CD4-positive, alpha-beta T cell treated with Interleukin-21 for 1 hour (primary cell): Measurements from ENCODE around the gene MAS1.

ENCODE experiments used
- DNase-seq: peaks from one replicate; pipeline ENCODE4 v3.0.0-alpha.2; 2020

MAS1 gene

DNA sequence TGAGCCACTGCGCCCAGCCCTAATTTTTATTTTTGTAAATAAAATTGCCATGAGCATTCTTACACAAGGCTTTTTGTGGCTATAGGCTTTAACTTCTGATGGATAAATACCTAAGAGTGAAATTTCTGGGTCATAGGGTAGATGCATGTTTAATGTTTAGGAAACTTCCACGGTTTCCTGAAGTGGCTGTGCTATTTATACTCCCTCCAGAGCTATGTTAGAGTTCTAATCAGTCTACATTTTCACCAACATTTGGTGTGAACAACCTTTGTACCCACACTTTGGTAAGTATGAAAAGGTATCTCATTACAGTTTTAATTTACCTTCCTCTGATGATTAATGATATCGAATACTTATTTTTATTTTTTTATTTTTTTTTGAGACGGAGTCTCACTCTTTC is 6.1 kb upstream of the MAS1 start:
- DNase-seq, result no peak

DNA sequence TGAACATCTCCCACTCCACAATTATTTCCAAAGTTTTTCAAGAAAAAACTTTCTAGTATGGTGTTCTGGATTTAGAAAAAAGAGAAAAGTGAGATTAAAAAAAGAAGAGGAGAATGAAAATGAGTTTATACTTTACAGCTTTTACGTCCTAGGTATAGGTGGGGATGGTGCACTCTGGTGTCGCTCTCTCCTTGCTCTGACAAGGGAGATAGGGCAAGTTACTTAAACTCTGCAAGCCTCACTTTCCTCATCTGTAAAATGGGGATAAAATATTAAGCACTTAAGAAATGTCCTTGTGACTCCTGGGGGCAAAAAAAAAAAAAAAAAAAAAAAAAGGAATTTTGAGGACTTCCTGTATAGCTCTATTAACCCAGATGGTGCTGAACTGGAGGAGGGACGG is 4.5 kb upstream of the MAS1 start:
- DNase-seq, result no peak

DNA sequence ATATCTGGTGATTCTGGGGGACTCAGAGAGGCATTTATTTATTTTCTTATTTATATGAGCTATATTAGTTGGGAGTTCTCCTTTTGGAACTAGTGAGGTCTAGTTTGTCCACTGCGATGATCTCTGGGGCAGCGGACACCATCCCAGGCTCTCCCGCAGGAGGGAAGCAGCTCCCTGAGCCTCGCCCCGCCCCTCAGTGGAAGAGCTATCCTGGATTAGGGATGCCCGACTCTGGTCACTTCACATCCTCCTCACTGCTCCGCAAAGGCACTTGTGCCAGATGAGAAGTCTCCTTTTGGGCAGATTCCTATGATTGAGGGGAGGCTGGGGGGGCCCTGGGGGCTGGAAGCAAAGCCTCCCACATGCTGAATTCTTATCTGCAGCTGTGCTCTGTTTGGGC is 3.6 kb upstream of the MAS1 start:
- DNase-seq, result no peak

DNA sequence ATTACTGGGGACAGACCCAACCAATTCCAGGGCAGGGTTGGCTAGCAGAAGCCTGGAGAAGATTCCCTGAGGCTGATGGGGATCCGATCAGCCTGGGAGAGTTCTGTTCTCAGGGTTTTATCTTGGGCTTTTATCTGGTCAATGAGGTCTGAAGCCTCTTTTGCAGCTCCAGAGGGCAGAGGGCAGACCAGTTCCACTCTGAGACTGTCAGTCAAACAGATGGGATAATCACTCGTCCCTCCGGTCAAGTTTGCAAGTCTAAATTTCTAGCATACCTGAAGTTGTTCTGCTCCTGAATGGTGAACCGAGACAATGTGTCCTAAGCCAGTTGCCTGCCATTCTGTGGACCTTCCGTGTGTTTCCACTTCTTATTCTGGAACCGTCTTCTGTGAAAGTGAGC is 3.0 kb upstream of the MAS1 start:
- no peak for DNase-seq

DNA sequence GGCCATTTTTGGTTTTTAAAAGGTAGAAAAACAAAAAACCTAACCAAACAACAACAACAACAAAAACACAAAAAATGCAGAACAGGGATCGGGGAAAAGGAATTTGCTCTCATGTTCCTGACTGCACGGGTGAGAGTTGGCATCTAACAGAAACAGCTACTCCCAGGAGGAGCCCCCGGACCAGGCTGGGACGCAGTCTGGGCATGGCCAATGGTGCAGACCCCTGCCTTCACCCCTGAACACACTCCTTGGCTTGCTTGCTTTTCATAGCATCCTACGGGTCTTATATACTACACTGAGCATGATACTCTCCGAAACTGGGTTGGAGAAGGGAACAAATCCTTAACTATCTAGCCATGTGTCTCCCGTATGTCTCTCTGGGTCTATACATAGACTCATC is 587 bp upstream of the MAS1 start:
- DNase-seq, result no peak

- no peak for DNase-seq
Measured at GRCh38 chr6:159892053-159892452, 1.3 kb downstream of the MAS1 start.

DNA sequence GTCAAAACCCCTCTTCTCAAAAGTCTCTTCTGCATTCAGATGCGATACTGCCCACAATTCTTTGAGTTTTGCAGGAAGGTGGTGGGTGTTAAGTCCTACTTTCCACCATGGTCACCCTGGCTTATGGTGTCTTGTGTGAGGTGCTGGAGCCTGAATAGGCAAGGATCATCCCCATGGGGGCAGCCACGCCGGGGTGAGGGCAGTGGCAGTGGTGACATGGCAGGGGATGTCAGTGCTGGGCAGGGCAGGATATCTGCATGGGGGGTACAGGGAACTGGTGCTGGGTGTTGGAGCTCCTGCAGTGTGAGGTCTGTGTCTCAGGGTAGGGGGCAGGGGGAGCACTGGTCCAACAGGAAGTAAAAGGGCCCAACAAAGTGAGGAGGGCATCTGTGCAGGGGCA is 2.3 kb downstream of the MAS1 start:
- DNase-seq, result no peak

GRCh38 chr6:159894991-159895390 is 4.2 kb downstream of the MAS1 start:
- no peak for DNase-seq

- no peak for DNase-seq
Measured at GRCh38 chr6:159897603-159898002, 6.8 kb downstream of the MAS1 start.

DNA sequence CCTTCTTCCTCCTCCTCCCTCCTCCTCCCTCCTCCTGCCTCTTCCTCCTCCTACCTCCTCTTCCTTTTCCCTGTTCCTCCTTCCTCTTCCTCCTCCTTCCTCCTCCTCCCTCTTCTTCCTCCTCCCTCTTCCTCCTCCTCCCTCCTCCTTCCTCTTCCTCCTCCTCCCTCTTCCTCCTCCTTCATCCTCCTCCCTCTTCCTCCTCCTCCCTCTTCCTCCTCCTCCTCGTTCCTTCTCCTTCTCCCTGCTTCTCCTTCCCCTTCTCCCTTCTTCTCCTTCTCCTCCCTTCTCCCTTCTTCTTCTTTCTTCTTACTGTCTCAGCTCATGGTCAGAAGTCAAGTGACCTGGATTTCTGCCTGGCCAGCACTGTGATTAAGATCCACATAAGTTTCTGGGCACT is 7.7 kb downstream of the MAS1 start:
- no peak for DNase-seq

- no peak for DNase-seq
Measured at GRCh38 chr6:159899994-159900745, 9.4 kb downstream of the MAS1 start.

GRCh38 chr6:159902620-159903019 is 11.8 kb downstream of the MAS1 start:
- DNase-seq, result no peak

GRCh38 chr6:159904497-159904911 is 13.7 kb downstream of the MAS1 start:
- DNase-seq, result no peak

DNA sequence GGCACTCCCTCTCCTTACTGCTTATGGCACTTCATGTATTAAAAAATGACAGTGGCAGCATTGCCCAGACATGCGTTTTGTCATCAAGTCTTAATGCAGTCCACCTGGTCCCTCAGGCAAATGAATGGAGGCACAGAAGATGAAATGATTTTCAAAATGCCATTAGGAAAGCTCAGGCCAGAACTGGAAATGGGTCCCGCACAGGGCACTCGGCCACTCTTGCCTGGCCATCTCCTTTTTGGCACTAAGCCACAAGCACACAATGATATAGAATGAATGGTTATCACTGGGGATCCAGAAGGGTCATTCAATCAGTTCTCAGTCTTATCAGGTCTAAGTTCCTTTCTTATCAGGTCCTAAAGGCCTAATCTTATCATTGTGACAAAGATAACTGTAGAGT is 15.6 kb downstream of the MAS1 start:
- no peak for DNase-seq

DNA sequence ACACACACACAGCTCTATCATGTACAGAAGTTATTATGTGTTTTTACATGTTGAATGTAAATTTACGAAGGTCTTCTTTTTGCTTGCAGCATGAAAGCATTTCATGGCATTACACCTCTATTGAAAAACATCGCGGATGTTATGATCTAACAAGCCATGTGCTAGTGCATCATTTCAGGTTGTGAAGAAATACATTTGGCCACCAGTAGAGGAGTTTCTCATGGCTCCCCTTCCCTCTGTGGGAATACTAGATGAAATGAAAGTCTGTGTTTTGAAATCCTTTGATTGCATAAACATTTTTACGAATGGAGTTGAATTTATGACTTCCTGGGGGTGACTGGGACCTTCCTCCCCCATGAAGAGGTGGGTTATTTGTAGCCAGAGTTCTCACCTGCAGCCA is 17.7 kb downstream of the MAS1 start:
- DNase-seq, result no peak

- DNase-seq, result no peak
Measured at GRCh38 chr6:159908979-159909378, 18.2 kb downstream of the MAS1 start.

GRCh38 chr6:159910342-159910741 is 19.6 kb downstream of the MAS1 start:
- no peak for DNase-seq

DNA sequence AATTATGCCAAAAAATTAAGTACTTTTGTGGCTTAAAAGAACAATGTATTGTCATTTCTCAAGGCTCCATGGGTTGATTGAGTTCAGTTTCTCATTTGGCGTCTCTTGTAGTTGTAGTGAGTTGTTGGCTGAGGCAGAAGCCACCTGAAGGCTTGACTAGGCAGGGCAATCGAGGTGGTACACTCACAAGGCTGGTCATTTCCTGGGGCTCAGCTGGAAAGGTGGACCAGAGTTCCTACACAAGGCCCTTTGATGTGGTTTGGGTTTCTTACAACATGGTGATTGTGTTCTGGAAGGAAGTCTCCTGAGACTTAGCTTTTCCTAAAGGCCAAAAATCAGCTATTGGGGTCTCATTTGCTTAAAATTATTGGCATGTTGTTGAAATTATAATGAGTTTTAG is 22.6 kb downstream of the MAS1 start:
- no peak for DNase-seq

- DNase-seq, result no peak
Measured at GRCh38 chr6:159913862-159914564, 23.2 kb downstream of the MAS1 start.

DNA sequence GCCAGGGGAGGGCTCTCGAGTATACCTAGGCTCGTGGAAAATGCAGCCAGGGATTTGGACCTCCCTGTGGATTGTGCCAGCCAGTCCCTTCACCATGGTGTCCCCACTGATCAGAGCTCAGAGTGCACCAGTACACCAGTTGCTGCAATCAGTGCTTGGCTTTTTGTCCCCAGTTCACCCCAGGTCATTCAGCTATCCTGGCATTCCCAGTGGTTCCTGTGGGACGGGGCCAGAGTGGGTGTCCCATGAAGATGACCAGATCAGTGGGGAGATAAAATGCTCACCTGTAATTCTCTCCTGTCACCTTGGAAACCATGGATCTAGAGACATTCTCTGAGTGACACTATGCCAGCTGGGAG is 23.8 kb downstream of the MAS1 start:
- DNase-seq, result no peak

DNA sequence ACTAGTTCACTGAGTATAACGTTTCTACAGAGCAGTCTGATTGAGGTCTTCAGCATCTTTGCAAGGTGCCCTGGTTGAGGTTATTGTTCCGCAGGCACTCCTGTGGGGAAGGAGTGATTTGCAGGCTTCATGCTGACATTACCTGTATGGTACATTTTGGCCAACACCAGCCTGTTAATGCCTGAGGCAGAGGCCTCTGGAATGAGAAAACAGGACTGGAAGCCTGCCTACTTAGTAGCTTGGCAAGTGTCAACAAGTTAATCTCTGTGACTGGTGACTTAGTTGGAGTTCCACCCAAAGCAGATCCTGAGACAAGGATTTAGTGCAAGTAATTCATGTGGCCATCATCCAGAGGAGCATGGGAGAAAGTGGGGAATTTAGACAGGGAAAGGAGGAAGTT is 24.6 kb downstream of the MAS1 start:
- DNase-seq, result no peak

DNA sequence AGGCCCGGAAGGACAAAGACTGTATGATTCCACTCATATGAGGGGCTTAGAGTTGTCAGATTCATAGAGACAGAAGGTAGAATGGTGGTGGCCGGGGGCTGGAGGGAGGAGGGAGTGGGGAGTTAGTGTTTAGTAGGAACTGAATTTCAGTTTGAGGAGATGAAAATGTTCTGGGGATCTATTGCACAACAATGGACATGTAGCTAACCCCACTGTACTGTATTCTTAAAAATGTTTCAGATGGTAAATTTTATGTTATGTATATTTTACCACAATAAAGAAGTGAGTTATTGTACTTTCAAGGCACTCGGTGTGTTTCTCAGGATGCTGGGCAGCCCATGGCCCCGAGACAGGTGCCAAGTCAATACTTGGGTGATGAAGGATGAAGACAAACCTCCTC is 25.4 kb downstream of the MAS1 start:
- no peak for DNase-seq

DNA sequence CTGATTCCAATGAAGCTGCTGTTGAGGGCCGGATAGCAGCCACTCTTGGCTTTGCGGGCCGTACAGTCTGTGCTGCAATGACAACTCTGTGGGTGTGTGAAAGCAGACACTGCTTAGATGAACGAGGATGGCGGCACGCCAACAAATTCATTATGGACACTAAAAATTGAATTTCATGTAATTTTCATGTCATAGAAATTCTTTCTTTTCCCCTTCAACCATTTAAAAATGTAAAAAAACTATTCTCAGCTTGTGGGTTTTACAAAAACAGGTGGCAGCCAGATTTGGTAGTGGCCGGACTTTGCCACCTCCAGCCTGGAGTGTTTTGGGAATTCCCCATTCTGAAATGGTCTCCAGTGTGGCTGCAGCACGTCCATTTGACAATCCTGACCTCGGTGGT is 26.0 kb downstream of the MAS1 start:
- no peak for DNase-seq

- DNase-seq, result no peak
Measured at GRCh38 chr6:159919011-159919511, 28.3 kb downstream of the MAS1 start.

GRCh38 chr6:159919800-159920199 is 29.0 kb downstream of the MAS1 start:
- DNase-seq, result no peak
